ENCODE measurements around the gene EFR3B. TPM values are rescaled to one million over a fixed set of nuclear protein-coding genes. Genes with fewer than 3 reads are reported as not detected.

Gene EFR3B
- total and polyA plus RNA-seq, 2 of the 13 experiments (the other 11 are each of a cell fraction or from before 2014, with no cell fraction given): 0.42 TPM

GRCh38 chr2:25049422-25049821, 7.5 kb downstream of the EFR3B start (continued):
- TF ChIP-seq ZNF354B (CRISPR knock-in tag; IDR thresholded peaks at IDR 0.05) (no peak), NCOR1 (IDR thresholded peaks at IDR 0.05; ENCODE audit: borderline replicate concordance, low read length) (no peak)

DNA sequence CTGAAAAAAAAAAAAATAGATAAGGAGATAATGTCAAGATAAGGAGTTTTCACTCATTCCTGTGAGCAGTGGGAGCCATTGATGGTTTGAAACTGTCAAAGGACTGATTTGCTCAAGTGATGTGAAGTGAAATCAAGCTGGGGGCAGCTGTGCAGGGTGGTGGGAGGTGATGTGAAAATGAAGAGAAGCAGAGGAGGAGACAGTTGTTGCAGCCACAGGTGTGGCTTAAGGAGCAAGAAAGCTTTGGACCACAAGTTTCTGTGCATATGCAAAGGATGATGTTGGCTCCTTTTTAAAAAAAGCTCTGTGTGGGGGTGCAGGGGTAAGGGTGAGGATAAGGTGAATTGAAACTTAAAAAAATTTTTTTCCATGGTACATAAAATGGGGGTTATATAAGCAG, 8.3 kb downstream of the EFR3B start:
- Histone ChIP-seq H3K79me2 (ENCODE audit: insufficient read depth, low read length) (no peaks in the 10 kb centered on the region), H3K4me2 (ENCODE audit: low read depth, low read length) (no peak overlapping the region), H3K4me3 (replicated peaks in 1 of 3; ENCODE audit: insufficient read depth in 1 of 3, low read depth in 2 of 3, low read length in 3 of 3) (no peak overlapping the region), H3K27me3 (ENCODE audit: control insufficient read depth in 1 of 2, insufficient read depth in 2 of 2, low read length in 2 of 2) (peaks cover 0 to under 1% of the 10 kb centered on the region in 2 experiments; a peak in 2 of 5 replicates), H3K4me1 (ENCODE audit: insufficient read depth, low read length) (no peaks in the 10 kb centered on the region), H3K9ac (ENCODE audit: insufficient read depth, low read depth, low read length) (no peak overlapping the region), H3K27ac (ENCODE audit: extremely low read length, insufficient read depth, low read length) (no peak overlapping the region), H2AFZ (ENCODE audit: low read length) (no peak overlapping the region), H3K9me3 (ENCODE audit: low read length) (no peaks in the 10 kb centered on the region), H3K36me3 (replicated peaks in 1 of 2; ENCODE audit: control insufficient read depth in 1 of 2, insufficient read depth in 2 of 2, low read length in 2 of 2) (no peaks in the 10 kb centered on the region), H4K20me1 (ENCODE audit: insufficient read depth, low read length) (no peaks in the 10 kb centered on the region)
- ChIA-PET CTCF (ENCODE audit: low intra/inter-chr PET ratio, low total read pairs) (no interaction called here), POLR2A (no interaction called here)
- ATAC-seq (no peak), DNase-seq (ENCODE audit: low spot score) (no peak), FAIRE-seq (no peak)
- BruUV-seq (replicated peaks): no TSS peak
- in situ Hi-C loops (cut with HindIII; ENCODE audit: extremely low pct_ligation_motif_present, low pct_unique_long_range_greater_than_20kb) (no loop called here), intact Hi-C loops (cut with micrococcal nuclease; ENCODE audit: unreplicated experiment) (no loop called here)
- no peak for TF ChIP-seq ZNF513 (CRISPR knock-in tag; conservative IDR thresholded peaks at IDR 0.05)
- no peak for TF ChIP-seq ZNF256 (CRISPR knock-in tag; conservative IDR thresholded peaks at IDR 0.05)
- TF ChIP-seq MYC (CRISPR knock-in tag; IDR thresholded peaks at IDR 0.05; ENCODE audit: borderline replicate concordance): no peak
- TF ChIP-seq, protein P1, sequence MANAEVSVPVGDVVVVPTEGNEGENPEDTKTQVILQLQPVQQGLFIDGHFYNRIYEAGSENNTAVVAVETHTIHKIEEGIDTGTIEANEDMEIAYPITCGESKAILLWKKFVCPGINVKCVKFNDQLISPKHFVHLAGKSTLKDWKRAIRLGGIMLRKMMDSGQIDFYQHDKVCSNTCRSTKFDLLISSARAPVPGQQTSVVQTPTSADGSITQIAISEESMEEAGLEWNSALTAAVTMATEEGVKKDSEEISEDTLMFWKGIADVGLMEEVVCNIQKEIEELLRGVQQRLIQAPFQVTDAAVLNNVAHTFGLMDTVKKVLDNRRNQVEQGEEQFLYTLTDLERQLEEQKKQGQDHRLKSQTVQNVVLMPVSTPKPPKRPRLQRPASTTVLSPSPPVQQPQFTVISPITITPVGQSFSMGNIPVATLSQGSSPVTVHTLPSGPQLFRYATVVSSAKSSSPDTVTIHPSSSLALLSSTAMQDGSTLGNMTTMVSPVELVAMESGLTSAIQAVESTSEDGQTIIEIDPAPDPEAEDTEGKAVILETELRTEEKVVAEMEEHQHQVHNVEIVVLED (CRISPR knock-in tag; IDR thresholded peaks at IDR 0.05; ENCODE audit: borderline replicate concordance): no peak
- TF ChIP-seq ZNF451 (CRISPR knock-in tag; IDR thresholded peaks at IDR 0.05): no peak
- no peak for TF ChIP-seq RAD21 (CRISPR knock-in tag; IDR thresholded peaks at IDR 0.05)
- TF ChIP-seq RBM22 (optimal IDR thresholded peaks at IDR 0.05; ENCODE audit: low read length): no peak
- TF ChIP-seq NFYB (CRISPR knock-in tag; IDR thresholded peaks at IDR 0.05): no peak
- TF ChIP-seq SIN3B (IDR thresholded peaks at IDR 0.05; ENCODE audit: low read length): no peak
- no peak for TF ChIP-seq ZIK1 (CRISPR knock-in tag; IDR thresholded peaks at IDR 0.05; ENCODE audit: borderline replicate concordance, low read depth)
- TF ChIP-seq KLF13 (CRISPR knock-in tag; IDR thresholded peaks at IDR 0.05): no peak
- no peak for TF ChIP-seq POLR2A (IDR thresholded peaks at IDR 0.05; ENCODE audit: insufficient read depth in 1 of 2, low read depth in 2 of 2, low read length in 2 of 2)
- TF ChIP-seq HMGXB3 (CRISPR knock-in tag; IDR thresholded peaks at IDR 0.05; ENCODE audit: borderline replicate concordance): no peak
- TF ChIP-seq ZNF776 (CRISPR knock-in tag; IDR thresholded peaks at IDR 0.05): no peak
- no peak for TF ChIP-seq SMC3 (IDR thresholded peaks at IDR 0.05; ENCODE audit: low read length)
- TF ChIP-seq ZNF33A (CRISPR knock-in tag; IDR thresholded peaks at IDR 0.05; ENCODE audit: borderline replicate concordance): no peak
- TF ChIP-seq ZNF121 (CRISPR knock-in tag; IDR thresholded peaks at IDR 0.05): no peak
